Measurements from ENCODE around the gene POLR3G.

Gene POLR3G

DNA sequence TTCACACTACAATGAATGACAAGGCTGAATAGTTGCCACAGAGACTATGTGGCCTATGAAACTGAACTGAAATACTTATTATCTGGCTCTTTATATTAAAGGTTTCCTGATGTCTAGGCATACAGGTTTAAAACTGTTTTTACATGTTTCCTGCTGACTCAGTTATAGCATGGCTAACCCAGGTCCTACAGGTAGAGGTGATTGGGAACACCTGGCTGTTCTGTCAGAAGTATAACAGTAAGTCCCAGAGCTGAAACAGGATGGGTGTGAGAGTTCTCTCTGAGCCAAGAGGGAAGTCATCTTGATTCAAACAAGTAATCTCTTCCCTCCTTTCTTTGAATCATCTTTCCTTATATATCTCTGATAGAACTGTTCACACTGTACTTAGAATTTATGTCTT lies 79.0 kb downstream of the POLR3G start:
- DNase-seq: no peak

DNA sequence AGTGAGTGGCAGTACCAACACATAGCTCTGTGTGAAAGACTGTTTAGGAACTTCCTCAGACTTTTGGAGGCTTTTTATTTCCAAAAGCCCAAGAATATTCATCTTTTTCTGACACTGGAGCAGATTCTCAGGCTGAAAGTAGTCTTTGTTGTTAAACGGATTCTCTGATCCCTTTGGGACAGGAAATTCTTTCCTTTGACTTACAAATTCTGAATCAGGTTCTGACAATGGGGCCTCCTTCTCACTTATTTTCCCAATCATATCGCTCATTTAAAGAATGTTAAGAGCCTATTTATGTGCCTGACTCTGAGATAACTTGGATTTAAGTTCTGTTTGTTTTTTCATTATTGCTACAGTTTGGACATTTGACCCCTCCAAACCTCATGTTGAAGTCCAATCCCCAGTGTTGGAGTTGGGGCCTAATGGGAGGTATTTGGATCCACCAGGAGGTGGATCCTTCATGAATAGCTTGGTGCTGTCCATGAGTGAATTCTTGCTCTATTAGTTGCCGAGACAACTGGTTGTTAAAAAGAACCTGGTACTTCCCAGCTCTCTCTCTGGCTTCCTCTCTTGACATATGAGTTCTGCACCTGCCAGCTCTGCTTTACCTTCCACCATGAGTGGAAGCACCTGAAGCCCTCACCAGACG lies 79.8 kb downstream of the POLR3G start:
- DNase-seq: no peak

DNA sequence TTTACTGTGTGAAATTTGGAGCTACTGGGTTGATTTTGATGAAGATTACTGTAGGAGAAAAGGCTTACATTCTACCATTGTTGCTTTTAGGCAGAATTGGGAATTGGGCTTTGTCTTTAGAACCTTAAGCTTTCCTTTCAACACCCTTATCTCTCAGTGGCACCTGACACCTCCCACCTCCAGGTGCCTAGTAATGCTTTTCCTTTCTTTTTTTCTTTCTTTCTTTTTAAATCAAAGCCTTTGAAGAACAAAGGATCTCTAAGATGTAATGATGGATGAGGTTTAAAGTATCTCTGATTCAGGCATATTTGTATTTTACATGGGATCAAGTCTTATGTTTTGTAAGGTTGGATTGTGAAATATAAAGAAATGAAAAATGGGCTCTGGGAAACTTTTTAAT lies 81.0 kb downstream of the POLR3G start:
- DNase-seq: no peak

DNA sequence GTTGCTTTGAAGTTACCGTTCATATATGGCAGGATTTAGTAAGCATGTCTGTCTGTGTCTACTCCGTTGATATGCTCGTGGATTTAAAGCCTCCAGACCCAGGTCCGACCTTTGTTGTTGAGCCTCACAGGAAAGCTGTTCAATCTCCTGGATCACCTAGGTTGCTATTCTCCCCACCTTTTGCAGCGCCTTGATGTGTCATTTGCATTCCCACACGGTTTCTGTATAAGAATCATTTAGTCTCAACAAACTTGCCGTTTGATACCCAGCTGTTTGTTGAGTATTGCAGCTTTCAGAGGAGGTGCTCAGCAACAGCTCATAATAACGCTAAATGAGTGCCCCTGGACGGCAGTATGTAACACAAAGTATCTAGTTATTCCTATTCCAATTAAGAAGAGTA lies 82.7 kb downstream of the POLR3G start:
- no peak for DNase-seq

DNA sequence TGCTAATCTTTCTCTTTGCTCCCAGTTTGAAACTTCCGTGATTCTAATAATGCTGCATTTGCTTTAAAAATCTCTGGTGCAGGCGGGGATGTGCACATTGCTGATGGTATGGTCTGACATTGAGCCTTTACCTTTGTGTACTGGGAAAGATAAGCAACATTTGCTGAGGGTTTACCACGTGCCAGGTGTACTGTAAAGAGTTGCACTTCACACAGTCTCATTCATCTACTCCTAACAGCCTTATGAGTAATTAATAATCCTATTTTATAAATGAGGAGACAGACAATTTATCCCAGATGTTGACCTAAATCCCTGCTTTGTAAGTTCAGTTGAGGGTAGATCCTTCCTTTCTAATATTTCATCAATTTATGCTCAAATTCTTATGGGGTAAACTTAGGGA lies 83.2 kb downstream of the POLR3G start:
- no peak for DNase-seq

DNA sequence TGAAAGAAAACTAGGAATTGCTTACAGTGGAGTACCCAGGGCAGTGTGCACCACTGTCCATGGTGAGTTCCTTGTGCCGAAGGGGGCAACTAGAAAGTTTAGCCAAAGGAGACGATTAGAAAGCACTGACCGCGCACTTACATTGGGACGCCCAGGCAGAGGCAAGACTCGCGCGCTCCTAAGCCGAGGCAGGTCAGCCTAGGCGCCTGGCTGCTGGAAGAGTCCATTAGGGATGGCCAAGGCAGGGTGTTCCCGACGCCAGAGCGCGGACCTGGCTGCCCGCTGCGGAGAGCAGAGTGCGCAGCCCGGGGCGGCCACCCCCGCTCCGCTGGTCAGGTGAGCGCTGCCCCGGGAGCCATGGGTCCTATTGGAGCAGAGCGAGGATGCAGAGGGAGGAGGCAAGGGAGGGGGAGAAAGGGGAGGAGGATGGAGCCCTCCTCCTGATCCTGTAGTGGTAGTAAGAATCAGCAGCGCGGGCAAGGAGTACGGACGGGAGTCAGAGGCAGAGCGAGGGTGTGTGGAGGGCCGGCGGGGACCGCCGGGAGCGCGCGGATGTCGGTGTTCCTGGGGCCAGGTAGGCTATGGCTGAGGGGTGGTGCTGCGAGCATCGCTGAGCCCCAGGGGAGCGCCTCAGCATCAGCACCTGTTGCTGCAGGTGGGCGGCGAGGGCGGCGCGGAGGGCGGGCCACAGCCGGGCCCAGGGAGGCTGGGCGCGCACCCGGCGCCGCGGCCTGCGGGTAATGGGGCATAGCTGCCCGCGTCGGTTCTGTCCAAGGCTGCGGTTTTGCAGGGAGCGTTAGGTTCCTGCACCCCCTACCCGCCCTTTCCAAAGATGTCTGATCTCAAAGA lies 83.9 kb downstream of the POLR3G start, which contains the start of gene ADGRV1:
Gene ADGRV1, plus strand, starts transcription at position 454 of the 849 bp plus-strand sequence. Its CDS starts 99 bp downstream, at position 553.
- DNase-seq: peak; percentile 3

DNA sequence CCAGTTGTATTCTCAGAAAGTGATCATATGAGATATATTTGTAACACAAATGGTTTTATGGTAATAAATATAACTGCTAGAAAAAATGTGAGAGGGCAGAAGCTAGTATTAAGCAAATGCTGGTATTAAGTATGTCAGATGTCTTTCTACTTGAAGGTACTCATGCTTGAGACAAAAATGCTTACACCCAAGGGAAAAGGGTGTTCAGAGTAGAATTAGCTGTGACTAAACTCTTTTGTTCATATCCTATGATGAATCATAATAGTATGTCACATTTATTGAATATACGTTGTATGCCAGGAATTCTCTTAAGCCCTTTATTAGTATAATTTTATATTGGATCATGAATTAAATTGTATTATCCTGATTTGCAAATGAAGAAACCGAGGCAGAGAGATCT lies 86.1 kb downstream of the POLR3G start:
- no peak for DNase-seq

DNA sequence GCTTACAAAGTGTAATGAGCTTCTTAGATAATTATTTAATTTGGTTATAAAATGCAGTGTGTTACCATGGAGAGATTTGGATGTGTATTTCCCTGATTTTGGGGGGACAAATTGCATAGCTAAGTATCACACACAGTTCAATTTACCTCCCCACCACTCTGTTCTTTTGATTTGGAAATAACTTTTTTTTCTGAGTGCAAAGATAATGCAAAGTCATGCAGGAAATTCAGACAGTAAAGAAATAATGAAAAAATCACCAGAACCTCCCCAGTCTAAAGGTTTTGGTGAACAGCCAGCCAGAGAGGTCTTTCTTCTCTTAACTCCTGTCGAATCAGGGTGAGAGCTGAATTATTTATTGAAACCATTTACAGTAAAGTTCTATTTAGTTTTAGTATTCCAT lies 87.1 kb downstream of the POLR3G start:
- DNase-seq: no peak

DNA sequence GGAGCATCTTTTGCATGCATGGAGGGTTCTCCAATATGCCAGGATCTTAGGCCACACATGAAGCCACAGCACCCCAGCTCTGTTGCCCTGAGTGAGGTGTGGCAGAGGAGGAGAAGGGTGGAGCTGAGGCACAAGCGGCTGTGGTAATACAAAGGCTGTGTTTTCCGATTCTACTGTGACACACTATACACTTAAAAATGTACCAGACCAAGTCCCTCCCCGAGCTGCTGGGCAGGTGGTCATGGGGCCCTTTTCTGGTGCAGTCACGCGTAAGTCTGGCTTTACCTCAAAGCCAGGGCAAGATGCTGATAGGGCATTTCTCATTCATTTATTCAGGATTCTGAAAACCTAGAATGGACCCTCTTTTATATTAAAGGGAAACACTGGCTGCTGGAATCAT lies 87.7 kb downstream of the POLR3G start:
- no peak for DNase-seq

DNA sequence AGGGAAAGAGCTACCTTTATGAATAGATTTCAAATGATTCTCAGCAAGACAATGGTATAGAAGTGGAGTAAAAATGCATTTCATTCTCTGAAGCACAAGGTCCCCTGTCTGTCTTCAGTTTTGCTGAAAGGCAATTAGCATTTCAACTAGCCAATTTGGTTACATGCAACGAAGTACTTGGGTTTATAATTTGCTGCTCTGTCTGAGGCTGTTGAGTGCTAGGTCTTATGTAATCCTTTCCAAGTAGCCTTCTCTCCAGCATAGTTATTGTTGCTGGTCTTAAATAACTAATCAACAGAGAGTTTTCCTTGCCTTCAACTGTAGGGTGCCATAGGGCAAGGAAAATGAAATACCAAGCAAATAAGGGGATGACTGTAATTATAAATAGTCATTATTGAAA lies 88.4 kb downstream of the POLR3G start:
- no peak for DNase-seq
